GM12892 (cell line): ENCODE results near the gene PLEKHH2.

Experiments
- POLR2A ChIP-seq: IDR thresholded peaks from 2 replicates; pipeline ENCODE4 v1.6.1; 2011; ENCODE audit warnings: low read depth, low read length, control low read depth
- POLR2AphosphoS5 ChIP-seq: IDR thresholded peaks from 2 replicates; pipeline ENCODE4 v1.6.1; 2011; ENCODE audit warnings: low read depth, low read length, control low read depth
- TAF1 ChIP-seq: IDR thresholded peaks from 2 replicates; pipeline ENCODE4 v1.6.1; 2011; ENCODE audit warnings: low read depth, mild to moderate bottlenecking, control low read depth, low read length, borderline replicate concordance

GRCh38 chr2:43675646-43676321, 38.7 kb downstream of the PLEKHH2 start:
- TF ChIP-seq POLR2AphosphoS5: no peak
- TF ChIP-seq TAF1: no peak
- TF ChIP-seq POLR2A: no peak
